Aorta (tissue), 5 donors: ENCODE data around the gene URB1. TPM values are rescaled to one million over a fixed set of nuclear protein-coding genes. Genes with fewer than 3 reads are reported as not detected.
"Not testable (repeated sequence)": the region's sequence is repeated elsewhere in the genome, so short reads cannot be mapped to it uniquely, and the experiment has no call there.

Source experiments
- ATAC-seq: fragments of 200-7000 bp; cut with Tn5 transposase; one replicate; pipeline ENCODE4 v1.9.1; 2022; ENCODE audit warnings: moderate library complexity; ENCODE audit not compliant: low FRiP score
- DNase-seq, 2 donors: peaks; one replicate each; pipeline ENCODE4 v3.0.0-alpha.2; 2020
- H3K27ac ChIP-seq, 2 donors: one replicate each; pipeline ENCODE4 v1.5.1; 2013; ENCODE audit warnings: low read length in 2 of 2, mild to moderate bottlenecking in 2 of 2, moderate library complexity in 2 of 2, control low read depth in 1 of 2, inconsistent platforms in 1 of 2, low read depth in 1 of 2
- H3K27me3 ChIP-seq, 2 donors: one replicate each; pipeline ENCODE4 v1.6.1; 2013; ENCODE audit warnings: control low read depth in 1 of 2, low read length in 1 of 2, mild to moderate bottlenecking in 1 of 2, moderate library complexity in 1 of 2; ENCODE audit not compliant: insufficient read depth in 2 of 2, control insufficient read depth in 1 of 2
- H3K36me3 ChIP-seq, 2 donors: one replicate each; pipeline ENCODE4 v1.6.1; 2013; ENCODE audit warnings: control low read depth in 1 of 2, low read length in 1 of 2, mild to moderate bottlenecking in 1 of 2; ENCODE audit not compliant: insufficient read depth in 2 of 2, control insufficient read depth in 1 of 2
- H3K4me1 ChIP-seq, 2 donors: one replicate each; pipeline ENCODE4 v1.6.1; 2013; ENCODE audit warnings: low read length in 2 of 2, control low read depth in 1 of 2, mild to moderate bottlenecking in 1 of 2, moderate library complexity in 1 of 2; ENCODE audit not compliant: insufficient read depth in 2 of 2, control insufficient read depth in 1 of 2
- H3K4me3 ChIP-seq, 2 donors: one replicate each; pipeline ENCODE4 v1.5.1; 2013; ENCODE audit warnings: low read length in 2 of 2, control low read depth in 1 of 2, mild to moderate bottlenecking in 1 of 2
- H3K9me3 ChIP-seq: one replicate; pipeline ENCODE4 v1.6.1; 2013; ENCODE audit warnings: mild to moderate bottlenecking, low read length; ENCODE audit not compliant: control insufficient read depth
- WGBS, 2 donors: extraction: QIAGEN DNeasy Blood & Tissue Kit; methylation state at CpG; one replicate each; pipeline ENCODE4 v1.1.7; 2013; 5-methylcytosine and 5-hydroxymethylcytosine counted together
- intact Hi-C, 2 donors: fragments of 100-400 bp; cut with DNase I; formaldehyde crosslinking; loops; one replicate each; pipeline versions ENCODE4 v1.14.2 to v1.15.0; 2022
- polyA plus RNA-seq, 2 donors: library from polyadenylated mRNA; stranded (reverse); fragments of 200-250 nt; gene quantifications; one replicate each; pipeline ENCODE4 v1.2.3, GENCODE V29; 2013
- total RNA-seq, 2 donors: library from RNA; stranded (reverse); fragmentation: NEBNext Ultra II Directional; extraction: Animal tissue kit (Norgen Biotek cat#: 25700); gene quantifications; one replicate each; pipeline ENCODE4 v1.2.1, GENCODE V29; 2021
- donor health status: healthy with polysubstance abuse.
- donor health status: Bipolar disorder and iron deficiency.
- donor health status: DM: no; HTN: no; CAD: no.
- donor health status: DM: no; HTN: no; CAD: no.
- donor health status: DM: yes; HTN: yes; CAD: no.

URB1 gene
- total and polyA plus RNA-seq, 4 donors, result 2.0 to 34.2 (median 13.0) TPM

DNA sequence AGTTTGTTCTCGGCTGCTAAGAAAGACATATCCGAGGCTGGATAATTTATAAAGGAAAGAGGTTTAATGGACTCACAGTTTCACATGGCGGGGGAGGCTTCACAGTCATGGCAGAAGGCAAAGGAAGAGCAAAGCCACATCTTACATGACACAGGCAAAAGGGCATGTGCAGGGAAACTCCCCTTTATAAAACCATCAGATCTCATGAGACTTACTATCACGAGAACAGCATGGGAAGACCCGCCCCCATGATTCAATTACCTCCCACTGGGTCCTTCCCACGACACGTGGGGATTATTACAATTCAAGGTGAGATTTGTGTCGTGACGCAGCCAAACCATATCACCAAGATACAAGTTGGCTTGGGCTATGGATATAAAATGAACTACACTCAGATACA is 81.8 kb downstream of the URB1 start:
- H3K36me3 ChIP-seq, H3K4me1 ChIP-seq, ATAC-seq, DNase-seq, intact Hi-C loops, H3K27ac ChIP-seq, H3K4me3 ChIP-seq, H3K27me3 ChIP-seq, H3K9me3 ChIP-seq: not testable (repeated sequence)
- 92% methylated on average over 9 of the region's 9 CpGs for WGBS, 2 donors

DNA sequence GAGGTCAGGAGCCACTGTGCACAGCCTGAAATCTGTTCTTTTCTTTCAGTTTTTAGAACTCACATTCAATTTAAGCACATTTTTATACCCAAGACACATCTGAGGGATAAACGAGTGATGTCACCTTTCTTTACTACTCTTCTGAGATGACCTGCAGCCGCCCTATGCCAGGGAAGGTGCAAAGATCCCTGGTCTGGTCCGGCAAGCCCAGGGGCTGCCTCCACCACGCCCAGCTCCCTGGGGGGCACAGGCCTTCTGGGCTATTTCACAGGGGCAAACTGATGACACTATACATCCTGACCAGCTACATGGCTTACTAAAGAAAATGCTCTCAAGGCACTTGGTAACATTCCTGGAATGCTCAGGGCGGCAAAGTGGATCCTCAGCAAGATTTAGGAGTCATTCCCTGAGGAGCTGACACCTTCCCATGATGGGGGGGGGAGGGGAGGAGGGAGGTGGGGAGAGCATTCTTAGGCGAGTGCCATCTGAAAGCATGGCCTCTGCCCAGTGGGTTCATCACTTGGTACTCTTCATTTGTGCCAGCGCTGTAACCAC is 82.8 kb downstream of the URB1 start:
- H3K4me1 ChIP-seq, result no peaks in the 10 kb centered on the region
- H3K9me3 ChIP-seq, result no peaks in the 10 kb centered on the region
- H3K4me3 ChIP-seq, result no peak overlapping the region
- no peaks in the 10 kb centered on the region for H3K27me3 ChIP-seq
- 87 to 89% methylated on average over 7 of the region's 7 CpGs for WGBS, 2 donors
- intact Hi-C loops, result no loop called here
- DNase-seq, result no peak
- ATAC-seq, result no peak
- H3K36me3 ChIP-seq, result peaks cover 4 to 8% of the 10 kb centered on the region in 2 donors
- H3K27ac ChIP-seq, result no peak overlapping the region

DNA sequence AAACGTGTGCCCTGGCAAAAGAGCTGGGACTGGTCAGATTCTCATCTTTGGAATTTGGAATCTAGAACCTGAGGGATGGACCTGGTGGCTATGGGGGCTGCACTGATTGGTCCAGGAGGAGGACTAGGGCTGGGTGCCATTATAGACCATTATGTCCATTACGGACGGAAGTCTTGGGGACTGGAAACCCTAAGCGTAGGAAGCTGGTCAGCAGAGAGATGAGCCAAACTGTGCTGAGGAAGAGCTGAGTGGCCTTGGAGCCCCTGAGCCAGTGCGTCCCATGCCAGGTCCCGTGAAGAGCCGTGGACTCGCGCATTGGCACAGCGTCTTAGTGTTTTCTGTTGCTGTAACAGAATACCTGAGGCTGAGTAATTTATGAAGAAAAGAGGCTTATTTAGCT is 84.1 kb downstream of the URB1 start:
- WGBS, 2 donors, result 93 to 96% methylated on average over 10 of the region's 10 CpGs
- ATAC-seq, result no peak
- Histone ChIP-seq H3K4me3 (no peak overlapping the region), H3K4me1 (no peaks in the 10 kb centered on the region), H3K27ac (no peak overlapping the region), H3K27me3 (no peaks in the 10 kb centered on the region), H3K36me3 (peaks cover 2% of the 10 kb centered on the region in 2 donors), H3K9me3 (no peaks in the 10 kb centered on the region)
- intact Hi-C loops, result no loop called here
- no peak for DNase-seq

DNA sequence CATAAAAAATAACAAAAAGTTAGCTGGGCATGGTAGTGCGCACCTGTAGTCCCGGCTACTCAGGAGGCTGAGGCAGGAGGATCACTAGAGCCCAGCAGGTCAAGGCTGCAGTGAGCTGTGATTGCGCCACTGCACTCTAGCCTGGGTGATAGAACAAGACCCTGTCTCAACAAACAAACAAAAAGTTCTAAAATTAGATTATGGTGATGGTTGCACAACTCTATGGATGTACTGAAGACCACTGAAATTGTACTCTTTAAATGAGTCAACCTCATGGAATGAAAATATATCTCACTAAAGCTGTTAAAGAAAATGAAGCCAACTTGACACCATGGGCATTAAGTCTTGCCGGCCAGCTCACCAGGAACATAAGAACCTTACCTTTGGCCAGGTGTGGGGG is 85.1 kb downstream of the URB1 start:
- H3K27ac ChIP-seq, result no peak overlapping the region
- H3K27me3 ChIP-seq, result no peaks in the 10 kb centered on the region
- H3K36me3 ChIP-seq, result peaks cover 0 to 2% of the 10 kb centered on the region in 2 donors
- 98 to 99% methylated on average over 4 of the region's 4 CpGs for WGBS, 2 donors
- no peaks in the 10 kb centered on the region for H3K9me3 ChIP-seq
- ATAC-seq, result no peak
- H3K4me1 ChIP-seq, result no peaks in the 10 kb centered on the region
- no peak for DNase-seq
- H3K4me3 ChIP-seq, result no peak overlapping the region
- intact Hi-C loops, result no loop called here

GRCh38 chr21:32306021-32306780 is 86.6 kb downstream of the URB1 start:
- 54 to 58% methylated on average over 22 of the region's 22 CpGs for WGBS, 2 donors
- Histone ChIP-seq H3K9me3 (no peaks in the 10 kb centered on the region), H3K27me3 (no peaks in the 10 kb centered on the region), H3K4me3 (no peak overlapping the region), H3K36me3 (no peaks in the 10 kb centered on the region), H3K4me1 (no peaks in the 10 kb centered on the region), H3K27ac (no peak overlapping the region)
- ATAC-seq, result no peak
- no peak for DNase-seq
- intact Hi-C loops, result no loop called here

- WGBS, 2 donors, result 96 to 99% methylated on average over 7 of the region's 7 CpGs
- Histone ChIP-seq H3K27ac (no peak overlapping the region), H3K4me3 (no peak overlapping the region), H3K4me1 (no peaks in the 10 kb centered on the region), H3K9me3 (no peaks in the 10 kb centered on the region), H3K27me3 (no peaks in the 10 kb centered on the region), H3K36me3 (no peaks in the 10 kb centered on the region)
- DNase-seq (no peak), ATAC-seq (no peak)
- intact Hi-C loops, result no loop called here
Observed at GRCh38 chr21:32304998-32305397, 87.8 kb downstream of the URB1 start.

DNA sequence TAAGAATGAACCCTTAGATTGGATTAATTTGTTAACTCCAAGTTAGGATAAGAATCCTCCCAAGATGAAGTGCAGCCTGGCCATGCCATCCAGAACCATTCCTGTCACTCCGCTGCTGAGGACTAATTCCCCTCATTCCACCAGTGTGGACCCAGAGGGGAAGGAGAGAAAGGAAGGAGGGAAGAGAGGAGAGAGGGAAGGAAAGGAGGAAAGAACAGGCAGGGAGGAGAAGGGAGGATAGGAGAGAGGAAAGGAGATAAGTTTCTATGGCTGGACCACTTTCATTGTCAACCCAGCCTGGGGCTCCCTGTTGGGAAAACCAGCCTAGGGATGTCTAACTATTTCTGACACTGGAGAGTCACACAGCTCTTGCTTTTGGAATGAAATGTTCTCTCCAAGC is 89.4 kb downstream of the URB1 start:
- Histone ChIP-seq H3K4me1 (no peaks in the 10 kb centered on the region), H3K4me3 (no peak overlapping the region), H3K9me3 (no peaks in the 10 kb centered on the region), H3K27ac (no peak overlapping the region), H3K36me3 (no peaks in the 10 kb centered on the region), H3K27me3 (no peaks in the 10 kb centered on the region)
- 94 to 95% methylated on average over 1 of the region's 1 CpG for WGBS, 2 donors
- ATAC-seq (no peak), DNase-seq (no peak)
- intact Hi-C loops, result no loop called here

- H3K27ac ChIP-seq, result no peak overlapping the region
- no peaks in the 10 kb centered on the region for H3K4me1 ChIP-seq
- intact Hi-C loops, result no loop called here
- DNase-seq, result no peak
- WGBS, 2 donors, result 92 to 94% methylated on average over 6 of the region's 6 CpGs
- no peak for ATAC-seq
- no peaks in the 10 kb centered on the region for H3K36me3 ChIP-seq
- H3K4me3 ChIP-seq, result no peak overlapping the region
- no peaks in the 10 kb centered on the region for H3K9me3 ChIP-seq
- H3K27me3 ChIP-seq, result no peaks in the 10 kb centered on the region
Observed at GRCh38 chr21:32302560-32302959, 90.3 kb downstream of the URB1 start.

DNA sequence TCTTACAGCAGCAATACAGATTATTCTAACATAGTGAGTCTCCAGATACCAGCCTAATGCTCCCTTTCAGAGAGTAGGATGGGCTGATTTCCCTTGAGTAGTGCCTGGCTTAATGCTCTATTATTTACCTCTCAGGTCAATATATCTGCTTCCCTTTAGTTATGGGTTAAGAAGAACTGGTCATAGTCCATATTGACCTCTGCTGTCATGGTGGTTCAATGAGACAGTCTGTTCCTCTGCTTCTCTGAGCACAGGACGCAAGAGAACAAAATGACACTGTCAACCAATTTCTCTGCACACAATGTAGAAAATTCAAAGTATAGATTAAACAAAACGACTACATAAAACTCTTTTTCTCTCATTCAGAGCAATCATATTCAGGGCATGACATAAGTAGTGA is 91.2 kb downstream of the URB1 start:
- Histone ChIP-seq H3K4me3 (no peak overlapping the region), H3K9me3 (no peaks in the 10 kb centered on the region), H3K27me3 (no peaks in the 10 kb centered on the region), H3K27ac (no peak overlapping the region), H3K36me3 (no peaks in the 10 kb centered on the region), H3K4me1 (no peaks in the 10 kb centered on the region)
- intact Hi-C loops, result no loop called here
- no peak for ATAC-seq
- no peak for DNase-seq
- 88% methylated on average over 2 of the region's 2 CpGs for WGBS, 2 donors
